ENCODE measurements around the gene MAP2. TPM values are rescaled to one million over a fixed set of nuclear protein-coding genes. Genes with fewer than 3 reads are reported as not detected.

MAP2 gene
- total RNA-seq, 4 donors from 2014 or later = 5.1 to 16.6 (median 7.7) TPM

DNA sequence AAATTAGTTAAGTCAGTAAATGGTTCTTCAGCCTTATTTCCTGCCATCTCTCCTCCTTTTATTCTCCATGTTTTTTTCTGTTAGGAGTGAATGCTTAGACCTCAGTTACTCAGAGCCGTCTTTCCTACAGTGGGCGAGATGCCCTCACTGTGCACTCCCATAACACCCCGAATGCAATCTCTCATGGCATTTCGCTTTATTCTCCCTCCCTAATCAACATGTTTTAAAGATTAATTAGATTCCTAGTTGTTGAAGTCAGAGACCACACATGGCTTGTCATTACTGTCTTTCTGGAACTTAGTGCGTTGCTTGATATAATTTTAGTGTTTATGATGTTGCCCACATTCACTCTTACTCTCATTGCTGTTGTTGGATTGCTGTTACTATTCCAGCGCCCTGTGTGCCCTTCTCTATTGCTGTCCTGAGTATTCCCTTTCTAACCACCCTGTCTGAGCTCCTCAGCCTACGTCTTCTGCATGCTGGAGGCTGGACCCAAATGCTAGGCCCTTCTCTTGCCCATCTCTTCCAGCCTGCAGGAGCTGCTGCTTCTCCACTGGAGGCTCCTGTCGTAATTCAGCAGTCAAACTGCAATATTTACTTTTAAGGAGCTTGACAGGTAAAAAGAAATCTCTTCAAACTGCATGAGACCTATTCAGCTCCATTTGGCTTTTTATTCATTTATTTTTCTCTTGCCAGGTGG is 99.3 kb downstream of the MAP2 start:
- no peak for TF ChIP-seq CTCF (IDR thresholded peaks at IDR 0.05; ENCODE audit: low read depth)

GRCh38 chr2:209523867-209524266 is 100.0 kb downstream of the MAP2 start:
- TF ChIP-seq CTCF (IDR thresholded peaks at IDR 0.05; ENCODE audit: low read depth) = no peak

DNA sequence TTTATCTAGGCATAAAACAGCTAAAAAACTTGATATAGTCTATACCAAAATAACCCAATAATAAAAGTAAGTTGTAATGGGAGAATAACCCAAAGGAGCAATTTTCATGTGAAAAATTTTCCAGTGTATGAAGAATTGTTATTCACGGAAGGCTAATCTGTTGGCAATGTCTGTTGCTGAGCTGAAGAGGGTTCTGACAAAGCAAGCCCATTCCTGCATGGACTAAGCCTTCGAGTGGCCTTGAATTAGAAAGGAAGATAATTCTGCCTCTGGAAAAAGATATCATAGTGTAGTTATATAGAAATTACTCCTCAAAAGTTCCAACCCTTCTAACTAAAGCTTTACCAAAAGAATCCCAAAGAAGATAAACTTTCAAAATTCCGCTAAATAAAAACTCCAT is 101.5 kb downstream of the MAP2 start:
- no peak for TF ChIP-seq CTCF (IDR thresholded peaks at IDR 0.05; ENCODE audit: low read depth)

- no peak for TF ChIP-seq CTCF (IDR thresholded peaks at IDR 0.05; ENCODE audit: low read depth)
These were observed 102.0 kb downstream of the MAP2 start for GRCh38 chr2:209525834-209526281.

DNA sequence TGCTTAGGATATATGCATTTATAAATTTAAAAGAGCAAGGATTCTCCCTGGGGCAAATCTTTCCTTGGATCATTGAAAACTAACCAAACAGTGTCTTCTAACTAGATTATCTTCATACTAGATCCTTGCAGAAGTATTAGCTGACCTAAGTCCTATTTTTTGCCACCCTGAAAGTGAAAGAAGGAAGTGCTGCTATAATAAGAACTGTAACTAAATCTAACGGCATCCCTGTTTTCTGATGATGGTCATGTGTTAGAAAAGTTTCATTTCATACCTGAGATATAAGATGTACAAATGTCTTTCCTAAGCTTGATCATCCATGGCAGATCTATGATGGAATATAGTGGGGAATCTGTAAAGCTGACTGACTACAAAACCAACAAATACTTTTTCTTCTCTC is 102.7 kb downstream of the MAP2 start:
- no peak for TF ChIP-seq CTCF (IDR thresholded peaks at IDR 0.05; ENCODE audit: low read depth)

- no peak for TF ChIP-seq CTCF (IDR thresholded peaks at IDR 0.05; ENCODE audit: low read depth)
These were observed 105.7 kb downstream of the MAP2 start for GRCh38 chr2:209529579-209529978.

DNA sequence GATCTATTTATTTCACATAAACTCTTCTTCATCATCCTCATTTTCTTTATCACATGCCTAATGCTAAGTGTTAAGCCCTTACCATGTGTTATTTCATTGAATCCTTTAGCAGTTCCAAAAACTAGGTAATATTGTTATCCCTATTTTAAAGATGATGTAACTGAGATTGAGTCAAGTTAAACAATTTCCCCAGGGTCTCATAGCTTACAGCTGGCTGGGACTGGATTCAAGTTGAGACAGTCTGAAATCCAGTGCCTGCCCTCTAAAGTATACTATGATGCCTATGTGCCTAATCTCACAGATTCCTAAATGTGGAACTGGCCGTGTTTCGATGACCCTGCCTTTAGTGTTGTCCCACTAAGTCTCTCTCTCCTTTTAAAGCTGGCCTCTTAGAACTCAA is 108.5 kb downstream of the MAP2 start:
- TF ChIP-seq CTCF (IDR thresholded peaks at IDR 0.05; ENCODE audit: low read depth) = no peak

Measured in subcutaneous adipose tissue (tissue), 4 donors.